HFFc6 (cell line): ENCODE data around the gene MOGAT1. TPM values are rescaled to one million over a fixed set of nuclear protein-coding genes. Genes with fewer than 3 reads are reported as not detected.

Source experiments
- DNase-seq: peaks from one replicate; pipeline ENCODE4 v3.0.0-alpha.2; 2018
- H3K27ac Mint-ChIP-seq: 2 replicates; pipeline ENCODE4 v1.8.0; 2020; ENCODE audit warnings: mild to moderate bottlenecking, mixed read lengths
- H3K27me3 Mint-ChIP-seq: 2 replicates; pipeline ENCODE4 v1.8.0; 2021; ENCODE audit warnings: mild to moderate bottlenecking, moderate library complexity, mixed read lengths; ENCODE audit not compliant: insufficient read depth
- H3K36me3 Mint-ChIP-seq: 2 replicates; pipeline ENCODE4 v1.8.0; 2021; ENCODE audit warnings: low read depth, mixed read lengths
- H3K4me1 Mint-ChIP-seq: 2 replicates; pipeline ENCODE4 v1.8.0; 2020; ENCODE audit warnings: low read depth, mixed read lengths
- H3K4me3 Mint-ChIP-seq: 2 replicates; pipeline ENCODE4 v1.8.0; 2020; ENCODE audit warnings: mild to moderate bottlenecking, moderate library complexity, mixed read lengths
- H3K9me3 Mint-ChIP-seq: 2 replicates; pipeline ENCODE4 v1.8.0; 2020; ENCODE audit warnings: mild to moderate bottlenecking, mixed read lengths
- total RNA-seq, 6 experiments: library from RNA; stranded (reverse); fragmentation: NEBNext Ultra II Directional; extraction: Animal tissue kit (Norgen Biotek cat#: 25700); gene quantifications; 2 replicates in 1 of 6; 3 replicates in 5 of 6; pipeline ENCODE4 v1.2.3, GENCODE V29; 2021
- TF ChIP-seq, protein P1 (sequence below): fragments of 200-600 bp; sonication (generic); IDR thresholded peaks from 2 replicates; pipeline ENCODE4 v1.5.0; 2021; ENCODE audit warnings: antibody characterized with exemption, mild to moderate bottlenecking

The MOGAT1 gene
- total RNA-seq, 6 experiments from 2014 or later, result not detected

DNA sequence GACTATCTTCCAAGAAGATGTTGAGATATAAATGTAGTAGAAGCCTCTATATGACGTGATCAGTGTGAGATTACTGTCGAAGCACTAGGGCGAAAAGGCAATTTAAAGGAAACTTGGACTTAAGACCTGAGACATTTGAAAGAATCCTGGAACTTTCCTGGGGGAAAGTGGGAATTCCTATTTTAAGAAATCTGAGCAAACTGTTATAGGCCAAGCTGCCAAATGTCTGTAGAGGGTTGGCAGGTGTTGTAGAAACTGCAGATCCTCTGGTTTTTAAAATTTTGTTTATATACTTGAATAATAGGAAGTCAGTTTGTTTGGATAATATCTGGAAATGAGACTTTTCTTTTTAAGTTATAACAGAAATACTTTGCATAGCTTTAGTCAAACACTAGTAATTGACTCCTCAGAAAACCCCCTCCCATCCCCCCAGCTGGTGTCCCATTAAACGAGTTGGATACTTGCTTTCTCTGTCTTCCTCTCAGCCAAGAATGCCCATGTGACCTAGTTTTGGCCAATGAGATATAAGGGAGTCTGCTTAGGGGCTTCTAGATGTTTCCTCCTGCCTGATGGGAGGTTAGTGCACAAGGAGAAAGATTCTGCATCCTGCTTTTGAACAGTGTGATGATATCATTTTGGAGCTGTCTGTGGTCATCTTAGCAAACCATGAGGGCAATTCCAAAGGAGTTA is 61.2 kb downstream of the MOGAT1 start:
- Mint-ChIP-seq H3K9me3 (no peaks in the 10 kb centered on the region), H3K27me3 (no peaks in the 10 kb centered on the region; the same call in 1 of the 2 replicates), H3K4me3 (no peak overlapping the region), H3K4me1 (peaks cover 70% of the 10 kb centered on the region), H3K36me3 (no peaks in the 10 kb centered on the region), H3K27ac (no peak overlapping the region)
- DNase-seq, result no peak
- TF ChIP-seq, protein P1, sequence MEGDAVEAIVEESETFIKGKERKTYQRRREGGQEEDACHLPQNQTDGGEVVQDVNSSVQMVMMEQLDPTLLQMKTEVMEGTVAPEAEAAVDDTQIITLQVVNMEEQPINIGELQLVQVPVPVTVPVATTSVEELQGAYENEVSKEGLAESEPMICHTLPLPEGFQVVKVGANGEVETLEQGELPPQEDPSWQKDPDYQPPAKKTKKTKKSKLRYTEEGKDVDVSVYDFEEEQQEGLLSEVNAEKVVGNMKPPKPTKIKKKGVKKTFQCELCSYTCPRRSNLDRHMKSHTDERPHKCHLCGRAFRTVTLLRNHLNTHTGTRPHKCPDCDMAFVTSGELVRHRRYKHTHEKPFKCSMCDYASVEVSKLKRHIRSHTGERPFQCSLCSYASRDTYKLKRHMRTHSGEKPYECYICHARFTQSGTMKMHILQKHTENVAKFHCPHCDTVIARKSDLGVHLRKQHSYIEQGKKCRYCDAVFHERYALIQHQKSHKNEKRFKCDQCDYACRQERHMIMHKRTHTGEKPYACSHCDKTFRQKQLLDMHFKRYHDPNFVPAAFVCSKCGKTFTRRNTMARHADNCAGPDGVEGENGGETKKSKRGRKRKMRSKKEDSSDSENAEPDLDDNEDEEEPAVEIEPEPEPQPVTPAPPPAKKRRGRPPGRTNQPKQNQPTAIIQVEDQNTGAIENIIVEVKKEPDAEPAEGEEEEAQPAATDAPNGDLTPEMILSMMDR, result no peak

DNA sequence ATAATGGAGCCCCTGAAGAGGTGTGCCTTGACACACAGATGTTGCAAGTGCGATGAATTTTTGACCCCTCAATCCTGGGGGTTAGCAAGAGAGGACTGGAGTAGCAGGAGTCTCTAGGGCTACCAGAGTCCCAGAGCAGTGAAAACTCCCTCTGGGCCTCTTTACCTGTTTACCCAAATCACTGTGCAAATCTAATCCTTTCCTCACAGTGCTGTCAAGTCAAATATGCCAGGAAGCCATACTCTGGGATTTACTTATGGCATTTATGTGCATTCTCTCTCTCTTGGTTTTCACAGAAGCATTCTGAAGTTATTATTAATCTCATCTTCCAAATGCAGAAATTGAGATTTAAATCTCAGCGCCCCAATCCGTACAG is 62.0 kb downstream of the MOGAT1 start:
- Mint-ChIP-seq H3K27me3 (no peaks in the 10 kb centered on the region; the same call in 1 of the 2 replicates), H3K4me1 (peaks cover 77% of the 10 kb centered on the region), H3K27ac (no peak overlapping the region), H3K4me3 (no peak overlapping the region; the same call in 1 of the 2 replicates), H3K36me3 (peaks cover 4% of the 10 kb centered on the region; the same call in 1 of the 2 replicates), H3K9me3 (no peaks in the 10 kb centered on the region)
- TF ChIP-seq, protein P1, result no peak
- DNase-seq, result no peak

DNA sequence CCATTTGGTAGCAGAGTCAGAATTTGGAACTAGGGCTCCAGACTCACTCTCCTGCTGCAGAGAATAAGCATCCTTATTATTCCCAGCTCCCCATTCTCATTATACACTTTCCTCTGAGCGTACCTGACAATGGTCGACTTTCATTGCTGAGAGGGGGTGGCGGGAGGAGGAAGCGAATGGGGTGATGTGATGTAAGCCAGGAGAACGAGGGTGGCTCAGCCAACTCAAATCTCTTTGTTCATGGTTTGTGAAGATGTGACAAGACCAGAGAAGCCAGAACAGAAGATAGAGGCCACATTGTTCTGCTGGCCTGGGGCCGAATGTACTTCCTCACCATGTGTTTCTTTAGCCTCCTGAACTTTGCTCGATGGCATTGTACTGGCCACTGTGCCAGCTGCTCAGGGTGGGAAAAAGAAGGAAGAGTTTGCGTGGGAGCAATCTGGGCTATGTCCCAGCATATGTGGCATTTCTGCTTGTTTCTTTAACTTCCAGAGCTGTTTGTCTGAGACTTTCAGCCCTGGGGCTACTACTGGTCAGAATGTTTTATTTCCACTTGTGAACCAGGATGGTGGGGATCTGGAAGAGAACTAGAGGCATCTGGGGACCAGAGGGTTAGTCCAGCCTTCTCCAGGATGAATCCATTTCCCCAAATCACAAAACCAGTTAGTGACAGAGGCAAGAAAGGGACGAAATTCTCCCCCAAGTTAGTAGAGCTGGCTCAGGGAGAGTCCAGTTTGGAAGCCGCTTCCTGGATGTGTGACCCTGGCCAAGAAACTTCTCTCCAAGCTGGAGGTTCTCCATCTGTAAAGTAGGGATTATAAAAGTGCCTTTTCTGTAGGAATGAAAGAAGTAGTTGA is 62.6 kb downstream of the MOGAT1 start:
- DNase-seq, result peak; percentile 31
- H3K27me3 Mint-ChIP-seq, result no peaks in the 10 kb centered on the region; the same call in 1 of the 2 replicates
- no peaks in the 10 kb centered on the region for H3K9me3 Mint-ChIP-seq
- peaks cover 8% of the 10 kb centered on the region; the same call in 1 of the 2 replicates for H3K36me3 Mint-ChIP-seq
- peak overlapping the region; percentile 29; the same call in 1 of the 2 replicates for H3K4me3 Mint-ChIP-seq
- peaks cover 84% of the 10 kb centered on the region for H3K4me1 Mint-ChIP-seq
- H3K27ac Mint-ChIP-seq, result peak overlapping the region; percentile 47
- TF ChIP-seq, protein P1, result no peak

DNA sequence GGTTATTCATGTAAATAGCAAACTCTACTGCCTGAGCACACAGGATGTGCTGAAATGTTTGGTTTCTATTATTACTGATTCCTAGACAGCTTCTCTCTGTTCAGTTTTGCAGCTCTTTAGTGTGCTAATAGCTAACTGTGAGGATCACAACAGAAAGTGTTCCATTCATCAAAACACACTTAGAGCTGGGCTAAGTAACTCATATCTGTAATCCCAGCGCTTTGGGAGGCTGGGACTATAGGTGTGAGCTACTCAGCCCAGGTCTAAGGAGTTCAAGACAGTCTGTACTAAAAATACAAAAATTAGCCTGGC is 63.2 kb downstream of the MOGAT1 start:
- H3K27me3 Mint-ChIP-seq, result no peaks in the 10 kb centered on the region; the same call in 1 of the 2 replicates
- H3K4me1 Mint-ChIP-seq, result peaks cover 86% of the 10 kb centered on the region
- H3K4me3 Mint-ChIP-seq, result no peak overlapping the region
- H3K9me3 Mint-ChIP-seq, result no peaks in the 10 kb centered on the region
- peaks cover 8% of the 10 kb centered on the region; the same call in 1 of the 2 replicates for H3K36me3 Mint-ChIP-seq
- TF ChIP-seq, protein P1, result no peak
- H3K27ac Mint-ChIP-seq, result peak overlapping the region; percentile 47; the same call in 1 of the 2 replicates
- no peak for DNase-seq

DNA sequence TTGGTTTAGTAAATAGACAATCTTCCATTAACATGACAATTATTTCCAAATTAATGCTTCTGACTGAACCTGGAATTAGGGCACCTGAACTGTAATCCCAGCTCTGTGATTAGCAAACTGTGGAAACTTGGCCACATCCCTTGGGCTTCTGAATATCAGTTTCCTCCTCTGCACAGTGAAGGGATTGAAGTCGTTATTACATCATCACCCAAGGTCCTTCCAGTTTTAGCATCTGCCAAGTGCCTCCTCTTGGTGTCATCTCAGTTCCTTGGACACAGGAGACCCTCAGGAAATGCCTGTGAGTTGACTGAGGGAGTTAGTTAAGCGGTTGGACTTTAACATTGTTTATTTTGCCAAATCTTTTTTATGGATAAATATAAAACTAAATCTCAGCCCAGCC is 64.8 kb downstream of the MOGAT1 start:
- Mint-ChIP-seq H3K27ac (no peak overlapping the region), H3K27me3 (no peaks in the 10 kb centered on the region; the same call in 1 of the 2 replicates), H3K4me3 (no peak overlapping the region), H3K4me1 (peaks cover 71% of the 10 kb centered on the region), H3K9me3 (no peaks in the 10 kb centered on the region), H3K36me3 (peaks cover 8% of the 10 kb centered on the region; the same call in 1 of the 2 replicates)
- TF ChIP-seq, protein P1, result no peak
- peak; percentile 34 for DNase-seq
